PC-3 (cell line): ENCODE measurements around the gene CEBPB. TPM values are rescaled to one million over a fixed set of nuclear protein-coding genes. Genes with fewer than 3 reads are reported as not detected.
A peak's percentile ranks its signal among the peaks of the same experiment; 100 is the strongest.

Experiments used
- ATAC-seq: fragments of 200-7000 bp; cut with Tn5 transposase; 2 replicates; pipeline ENCODE4 v1.9.1; 2020; ENCODE audit warnings: mild to moderate bottlenecking, moderate library complexity
- BruUV-seq: library from RNA; stranded (reverse); fragments of 400-500 nt; replicated peaks from 2 replicates; lab custom pipeline; 2021; lab: Mats Ljungman, UMichigan
- CTCF ChIA-PET: fragments of 300-600 bp; sonication (Branson Sonifier 250); formaldehyde crosslinking; loops from one replicate; lab custom pipeline; 2022; ENCODE audit warnings: antibody characterized with exemption; lab: Charles Lee
- POLR2A ChIA-PET: fragments of 300-600 bp; sonication (Branson Sonifier 250); formaldehyde crosslinking; loops from one replicate; lab custom pipeline; 2022; ENCODE audit warnings: antibody characterized with exemption; ENCODE audit not compliant: unreplicated experiment; lab: Charles Lee
- DNase-seq: peaks from one replicate; pipeline ENCODE4 v3.0.0-alpha.2; 2015
- H2AFZ ChIP-seq: fragments of 300-600 bp; sonication (generic); 2 replicates; pipeline ENCODE4 v1.6.0; 2016; ENCODE audit warnings: antibody characterized with exemption, low read length
- H3F3A ChIP-seq: fragments of 300-600 bp; sonication (generic); one replicate; pipeline ENCODE4 v1.6.0; 2017; ENCODE audit warnings: antibody characterized with exemption, low read length, control low read depth, mild to moderate bottlenecking; ENCODE audit not compliant: unreplicated experiment
- H3K27ac ChIP-seq: fragments of 300-600 bp; sonication (generic); 2 replicates; pipeline ENCODE4 v1.5.1; 2016; ENCODE audit warnings: mild to moderate bottlenecking, low read length
- H3K27me3 ChIP-seq: fragments of 300-600 bp; sonication (generic); 2 replicates; pipeline ENCODE4 v1.6.1; 2016; ENCODE audit warnings: low read length, mixed read lengths
- H3K36me3 ChIP-seq: fragments of 300-600 bp; sonication (generic); 2 replicates; pipeline ENCODE4 v1.6.1; 2016; ENCODE audit warnings: low read depth, mixed run types, low read length, mixed read lengths
- H3K4me1 ChIP-seq: fragments of 300-600 bp; sonication (generic); 2 replicates; pipeline ENCODE4 v1.5.1; 2016; ENCODE audit warnings: low read length; ENCODE audit not compliant: insufficient read depth
- H3K4me2 ChIP-seq: fragments of 300-600 bp; sonication (generic); 2 replicates; pipeline ENCODE4 v1.6.0; 2016; ENCODE audit warnings: low read length
- H3K4me3 ChIP-seq: fragments of 300-600 bp; sonication (generic); 2 replicates; pipeline ENCODE4 v1.5.1; 2016; ENCODE audit warnings: mild to moderate bottlenecking, low read length, mixed read lengths
- H3K79me2 ChIP-seq: fragments of 300-600 bp; sonication (generic); 2 replicates; pipeline ENCODE4 v1.6.1; 2017; ENCODE audit warnings: low read length, mixed read lengths
- H3K9ac ChIP-seq: fragments of 300-600 bp; sonication (generic); 2 replicates; pipeline ENCODE4 v1.6.0; 2016; ENCODE audit warnings: mild to moderate bottlenecking, low read length
- H3K9me2 ChIP-seq: fragments of 300-600 bp; sonication (generic); replicated peaks from 2 replicates; pipeline ENCODE4 v1.6.1; 2016; ENCODE audit warnings: mixed run types, low read length, mixed read lengths
- H3K9me3 ChIP-seq: fragments of 300-600 bp; sonication (generic); 2 replicates; pipeline ENCODE4 v1.6.1; 2016; ENCODE audit warnings: low read length, mixed read lengths
- H4K20me1 ChIP-seq: fragments of 300-600 bp; sonication (generic); 2 replicates; pipeline ENCODE4 v1.6.1; 2016; ENCODE audit warnings: low read length, mixed read lengths
- EZH2 ChIP-seq: fragments of 300-600 bp; sonication (generic); IDR thresholded peaks from one replicate; pipeline ENCODE4 v1.6.1; 2017; ENCODE audit warnings: antibody characterized with exemption, mild to moderate bottlenecking, low read length; ENCODE audit not compliant: unreplicated experiment
- EZH2phosphoT487 ChIP-seq: fragments of 300-600 bp; sonication (generic); IDR thresholded peaks from 2 replicates; pipeline ENCODE4 v1.6.1; 2018; ENCODE audit warnings: mild to moderate bottlenecking, antibody characterized with exemption, low read length, borderline replicate concordance
- intact Hi-C: fragments of 100-400 bp; cut with micrococcal nuclease; formaldehyde crosslinking; loops from 2 replicates; pipeline ENCODE4 v1.9.0; 2023
- total RNA-seq: library from RNA; depleted of rRNA; stranded (reverse); fragments of >200 nt; gene quantifications from 2 replicates; pipeline ENCODE4 v1.2.3, GENCODE V29; 2014
- TF ChIP-seq, protein P1 (sequence below): fragments of 300-600 bp; sonication (generic); conservative IDR thresholded peaks from 2 replicates; pipeline ENCODE4 v1.5.1; 2017; ENCODE audit warnings: antibody characterized with exemption, low read depth, mild to moderate bottlenecking, low read length

The CEBPB gene
- total RNA-seq, 1 experiment from 2014 or later: 103 TPM

DNA sequence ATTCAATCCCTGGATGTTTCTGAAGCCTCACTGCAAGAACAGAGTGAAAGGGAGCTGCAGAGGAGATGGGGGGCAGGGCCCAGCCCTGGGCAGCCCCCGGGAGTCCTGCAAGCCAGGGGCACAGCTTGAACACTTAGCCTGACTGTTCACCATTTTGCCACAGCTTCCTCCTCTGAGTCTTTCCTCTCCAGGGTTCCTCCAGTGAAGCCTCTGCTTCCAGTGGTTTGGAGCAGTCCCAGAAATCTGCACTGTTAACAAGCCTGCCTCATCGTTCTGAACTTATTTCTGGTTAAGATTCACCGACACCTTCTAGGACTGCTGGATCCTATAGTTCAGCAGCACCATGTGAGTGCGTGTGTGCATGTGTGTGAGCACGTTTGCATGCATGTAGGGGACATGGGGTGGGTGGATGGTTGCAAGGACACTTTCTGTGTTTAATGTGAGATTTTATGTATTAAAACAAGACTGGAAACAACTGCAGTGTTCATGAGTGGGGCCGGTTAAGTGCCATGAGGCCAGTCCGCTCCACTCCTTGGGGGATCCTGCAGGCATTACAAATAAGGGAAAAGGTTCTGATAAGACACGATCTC is 24.6 kb downstream of the CEBPB start:
- ChIA-PET POLR2A (no interaction called here), CTCF (no interaction called here)
- Histone ChIP-seq H3K9me3 (no peaks in the 10 kb centered on the region), H4K20me1 (no peaks in the 10 kb centered on the region), H3K4me1 (peaks cover 4% of the 10 kb centered on the region; the same call in 1 of the 2 replicates), H3K4me3 (no peak overlapping the region), H3F3A (no peaks in the 10 kb centered on the region), H3K9ac (no peak overlapping the region), H3K79me2 (no peaks in the 10 kb centered on the region), H3K27me3 (no peaks in the 10 kb centered on the region), H3K9me2 (no peaks in the 10 kb centered on the region), H2AFZ (no peak overlapping the region), H3K27ac (no peak overlapping the region), H3K4me2 (no peak overlapping the region), H3K36me3 (no peaks in the 10 kb centered on the region)
- ATAC-seq (peak; percentile 24; the same call in 1 of the 2 replicates), DNase-seq (no peak)
- intact Hi-C loops: no loop called here
- BruUV-seq: no TSS peak
- no peak for TF ChIP-seq EZH2
- no peak for TF ChIP-seq EZH2phosphoT487
- TF ChIP-seq, protein P1, sequence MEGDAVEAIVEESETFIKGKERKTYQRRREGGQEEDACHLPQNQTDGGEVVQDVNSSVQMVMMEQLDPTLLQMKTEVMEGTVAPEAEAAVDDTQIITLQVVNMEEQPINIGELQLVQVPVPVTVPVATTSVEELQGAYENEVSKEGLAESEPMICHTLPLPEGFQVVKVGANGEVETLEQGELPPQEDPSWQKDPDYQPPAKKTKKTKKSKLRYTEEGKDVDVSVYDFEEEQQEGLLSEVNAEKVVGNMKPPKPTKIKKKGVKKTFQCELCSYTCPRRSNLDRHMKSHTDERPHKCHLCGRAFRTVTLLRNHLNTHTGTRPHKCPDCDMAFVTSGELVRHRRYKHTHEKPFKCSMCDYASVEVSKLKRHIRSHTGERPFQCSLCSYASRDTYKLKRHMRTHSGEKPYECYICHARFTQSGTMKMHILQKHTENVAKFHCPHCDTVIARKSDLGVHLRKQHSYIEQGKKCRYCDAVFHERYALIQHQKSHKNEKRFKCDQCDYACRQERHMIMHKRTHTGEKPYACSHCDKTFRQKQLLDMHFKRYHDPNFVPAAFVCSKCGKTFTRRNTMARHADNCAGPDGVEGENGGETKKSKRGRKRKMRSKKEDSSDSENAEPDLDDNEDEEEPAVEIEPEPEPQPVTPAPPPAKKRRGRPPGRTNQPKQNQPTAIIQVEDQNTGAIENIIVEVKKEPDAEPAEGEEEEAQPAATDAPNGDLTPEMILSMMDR: no peak

GRCh38 chr20:50215926-50216325 is 25.3 kb downstream of the CEBPB start:
- ChIA-PET POLR2A (no interaction called here), CTCF (no interaction called here)
- H3K9me3 ChIP-seq: no peaks in the 10 kb centered on the region
- H3K4me3 ChIP-seq: no peak overlapping the region
- intact Hi-C loops: no loop called here
- peaks cover 11% of the 10 kb centered on the region for H3K4me1 ChIP-seq
- H3K36me3 ChIP-seq: no peaks in the 10 kb centered on the region
- H3K9ac ChIP-seq: no peak overlapping the region
- TF ChIP-seq EZH2phosphoT487 (no peak), EZH2 (no peak)
- TF ChIP-seq, protein P1: no peak
- H3K79me2 ChIP-seq: no peaks in the 10 kb centered on the region
- H2AFZ ChIP-seq: no peak overlapping the region
- no TSS peak for BruUV-seq
- H3K27me3 ChIP-seq: no peaks in the 10 kb centered on the region
- DNase-seq (no peak), ATAC-seq (no peak)
- no peak overlapping the region for H3K27ac ChIP-seq
- no peaks in the 10 kb centered on the region for H4K20me1 ChIP-seq
- H3F3A ChIP-seq: no peaks in the 10 kb centered on the region
- H3K4me2 ChIP-seq: no peak overlapping the region
- no peaks in the 10 kb centered on the region for H3K9me2 ChIP-seq

DNA sequence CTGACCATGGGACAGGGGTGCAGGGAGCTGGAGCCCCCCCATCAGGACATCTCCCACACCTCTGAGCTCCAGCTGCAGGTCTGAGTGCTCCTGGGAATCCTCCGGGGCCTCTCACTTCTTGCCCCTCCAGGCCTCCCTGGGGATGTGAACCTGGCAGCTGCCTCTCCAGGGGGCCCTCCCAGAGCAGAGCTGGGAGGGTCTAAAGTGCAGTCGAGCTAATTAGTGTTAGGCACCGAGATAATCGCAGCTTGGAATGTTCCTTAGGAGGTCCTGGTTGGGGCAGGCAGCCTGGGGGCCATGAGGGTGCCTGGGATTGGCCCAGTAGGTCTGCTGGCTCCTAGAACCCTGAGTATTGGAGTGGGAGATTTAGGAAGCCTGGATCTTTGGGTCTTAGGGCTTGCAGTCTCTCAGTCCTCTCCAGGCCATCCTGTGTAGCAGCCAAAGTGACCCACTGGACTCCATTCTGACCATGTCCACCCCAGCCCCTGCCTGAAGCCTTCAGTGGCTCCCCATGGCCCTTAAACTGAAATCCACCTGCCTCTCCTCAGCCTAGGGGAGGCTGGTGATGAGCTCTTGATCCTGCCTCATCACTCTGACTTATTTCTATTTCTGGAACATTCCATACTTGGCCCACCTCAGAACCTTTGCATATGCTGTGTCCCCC is 26.0 kb downstream of the CEBPB start:
- Histone ChIP-seq H3F3A (no peaks in the 10 kb centered on the region), H3K79me2 (no peaks in the 10 kb centered on the region), H3K9me3 (no peaks in the 10 kb centered on the region), H3K27me3 (no peaks in the 10 kb centered on the region), H3K36me3 (no peaks in the 10 kb centered on the region), H3K4me3 (no peak overlapping the region), H2AFZ (no peak overlapping the region), H3K27ac (no peak overlapping the region), H3K4me2 (no peak overlapping the region), H4K20me1 (no peaks in the 10 kb centered on the region), H3K9ac (no peak overlapping the region), H3K9me2 (no peaks in the 10 kb centered on the region), H3K4me1 (peaks cover 18% of the 10 kb centered on the region)
- CTCF ChIA-PET: no interaction called here
- POLR2A ChIA-PET: no interaction called here
- no TSS peak for BruUV-seq
- intact Hi-C loops: no loop called here
- TF ChIP-seq EZH2: no peak
- TF ChIP-seq, protein P1: no peak
- TF ChIP-seq EZH2phosphoT487: no peak
- ATAC-seq: no peak
- DNase-seq: no peak
